Muscle layer of duodenum (tissue), 2 donors: ENCODE measurements around the gene MCOLN1.

Experiments used
- H3K27ac ChIP-seq: one replicate; pipeline ENCODE4 v1.7.0; 2013; ENCODE audit warnings: mild to moderate bottlenecking, low read length
- H3K27me3 ChIP-seq: one replicate; pipeline ENCODE4 v1.7.0; 2013; ENCODE audit warnings: low read depth, mild to moderate bottlenecking, control low read depth, low read length
- H3K36me3 ChIP-seq, 2 donors: one replicate each; pipeline ENCODE4 v1.7.0; 2013; ENCODE audit warnings: low read length in 2 of 2, control low read depth in 1 of 2, mild to moderate bottlenecking in 1 of 2; ENCODE audit not compliant: insufficient read depth in 2 of 2, control insufficient read depth in 1 of 2
- H3K4me1 ChIP-seq, 2 donors: one replicate each; pipeline ENCODE4 v1.7.0; 2013; ENCODE audit warnings: low read length in 2 of 2, mild to moderate bottlenecking in 2 of 2, control low read depth in 1 of 2, moderate library complexity in 1 of 2; ENCODE audit not compliant: insufficient read depth in 2 of 2, control insufficient read depth in 1 of 2
- H3K4me3 ChIP-seq, 2 donors: one replicate each; pipeline ENCODE4 v1.7.0; 2013; ENCODE audit warnings: low read length in 2 of 2, low read depth in 1 of 2, mild to moderate bottlenecking in 1 of 2
- H3K9me3 ChIP-seq, 2 donors: one replicate each; pipeline ENCODE4 v1.7.0; 2013; ENCODE audit warnings: low read length in 2 of 2, control low read depth in 1 of 2, mild to moderate bottlenecking in 1 of 2; ENCODE audit not compliant: control insufficient read depth in 1 of 2
- donor health status: healthy.

MCOLN1 gene

DNA sequence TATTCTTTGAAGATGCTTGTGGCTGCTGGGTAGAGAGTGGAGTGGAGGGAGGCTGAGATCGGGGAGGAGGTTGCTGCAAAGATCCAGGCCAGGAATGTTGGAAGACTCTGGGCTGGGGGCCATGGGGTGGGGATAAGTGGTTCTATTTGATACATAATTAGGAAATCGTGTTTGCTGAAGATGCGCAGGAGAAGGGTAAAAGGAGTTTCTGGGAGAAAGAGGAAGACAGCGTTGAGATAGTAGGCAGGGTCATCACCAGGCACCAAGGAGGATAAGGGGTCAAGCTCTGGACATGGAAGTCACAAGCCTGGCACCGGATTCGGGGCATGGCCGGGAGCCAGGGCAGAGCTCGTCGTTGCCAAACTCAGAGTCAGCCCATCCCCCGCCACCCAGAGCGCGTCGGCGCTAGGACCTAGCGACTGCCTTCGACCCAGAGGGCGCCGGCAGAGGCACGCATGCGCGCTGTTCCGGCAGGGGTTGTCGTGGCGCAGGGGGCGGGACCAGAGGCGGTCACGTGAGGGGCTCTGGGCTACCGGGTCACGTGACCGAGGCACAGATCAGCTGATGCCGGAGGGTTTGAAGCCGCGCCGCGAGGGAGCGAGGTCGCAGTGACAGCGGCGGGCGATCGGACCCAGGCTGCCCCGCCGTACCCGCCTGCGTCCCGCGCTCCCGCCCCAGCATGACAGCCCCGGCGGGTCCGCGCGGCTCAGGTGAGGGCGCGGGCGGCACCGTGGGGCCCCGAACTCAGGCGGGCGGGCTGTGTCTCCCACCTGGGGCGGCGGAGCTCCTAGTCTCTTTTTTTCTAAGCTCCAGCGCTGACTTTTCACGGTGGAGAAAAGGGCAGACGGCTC lies at the start of gene MCOLN1:
MCOLN1 (plus strand) TSS at position 553 of the 851 bp plus-strand sequence; CDS start at position 680, 127 bp downstream.
- H3K4me1 ChIP-seq, result peaks cover 9 to 30% of the 10 kb centered on the region in 2 donors
- peak within 1 kb of the TSS; percentile 76 to 96 for H3K4me3 ChIP-seq
- no peaks in the 10 kb centered on the region for H3K27me3 ChIP-seq
- H3K9me3 ChIP-seq, result no peaks in the 10 kb centered on the region
- peaks cover 0 to 39% of the 10 kb centered on the region in 2 donors for H3K36me3 ChIP-seq
- H3K27ac ChIP-seq, result peak within 1 kb of the TSS; percentile 43

DNA sequence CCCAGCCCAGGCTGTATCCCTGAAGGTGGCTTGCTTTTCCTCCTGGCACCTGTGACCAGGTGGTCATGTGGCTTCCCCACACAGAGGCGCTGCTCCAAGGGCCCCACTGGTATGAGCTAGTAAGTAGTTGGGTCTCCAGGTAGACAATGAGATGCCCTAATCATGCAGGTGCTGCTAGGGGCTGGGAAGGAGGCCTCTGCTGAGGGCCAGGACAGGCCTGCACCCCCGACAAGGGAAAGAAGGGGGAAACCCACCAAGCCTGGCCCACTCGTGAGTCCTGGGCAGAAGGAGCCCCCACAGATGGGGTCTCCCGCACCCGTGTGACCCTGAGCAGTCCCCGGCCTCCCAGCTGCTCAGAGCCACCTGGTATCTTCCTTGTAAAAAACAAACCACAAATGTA lies 46.8 kb upstream of the MCOLN1 start:
- Histone ChIP-seq H3K9me3 (no peaks in the 10 kb centered on the region), H3K36me3 (peaks cover 5 to 20% of the 10 kb centered on the region in 2 donors), H3K27me3 (no peaks in the 10 kb centered on the region), H3K4me1 (peaks cover 0 to 5% of the 10 kb centered on the region in 2 donors), H3K27ac (no peak overlapping the region), H3K4me3 (no peak overlapping the region)

DNA sequence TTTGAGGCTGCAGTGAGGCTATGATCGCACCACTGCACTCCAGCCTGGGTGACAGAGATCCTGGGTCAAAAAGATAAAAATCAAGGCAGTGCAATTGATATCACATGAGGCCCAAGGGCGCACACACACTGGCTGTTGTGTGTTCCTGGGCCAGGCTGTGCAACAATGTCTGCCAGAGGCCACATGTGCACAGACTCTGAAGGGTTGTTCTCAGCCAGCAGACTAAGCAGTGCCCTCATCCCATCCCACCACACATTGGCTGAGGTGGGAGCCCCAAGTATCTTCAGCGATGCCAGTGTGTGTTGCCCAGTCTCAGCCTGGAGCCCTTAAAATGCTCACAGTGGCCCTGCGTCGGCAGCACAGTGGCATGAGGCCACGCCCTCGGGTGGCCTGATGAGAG lies 46.2 kb upstream of the MCOLN1 start:
- H3K36me3 ChIP-seq, result peaks cover 0 to 14% of the 10 kb centered on the region in 2 donors
- H3K4me3 ChIP-seq, result no peak overlapping the region
- no peak overlapping the region for H3K27ac ChIP-seq
- H3K9me3 ChIP-seq, result no peaks in the 10 kb centered on the region
- no peaks in the 10 kb centered on the region for H3K27me3 ChIP-seq
- H3K4me1 ChIP-seq, result peaks cover 0 to 5% of the 10 kb centered on the region in 2 donors

DNA sequence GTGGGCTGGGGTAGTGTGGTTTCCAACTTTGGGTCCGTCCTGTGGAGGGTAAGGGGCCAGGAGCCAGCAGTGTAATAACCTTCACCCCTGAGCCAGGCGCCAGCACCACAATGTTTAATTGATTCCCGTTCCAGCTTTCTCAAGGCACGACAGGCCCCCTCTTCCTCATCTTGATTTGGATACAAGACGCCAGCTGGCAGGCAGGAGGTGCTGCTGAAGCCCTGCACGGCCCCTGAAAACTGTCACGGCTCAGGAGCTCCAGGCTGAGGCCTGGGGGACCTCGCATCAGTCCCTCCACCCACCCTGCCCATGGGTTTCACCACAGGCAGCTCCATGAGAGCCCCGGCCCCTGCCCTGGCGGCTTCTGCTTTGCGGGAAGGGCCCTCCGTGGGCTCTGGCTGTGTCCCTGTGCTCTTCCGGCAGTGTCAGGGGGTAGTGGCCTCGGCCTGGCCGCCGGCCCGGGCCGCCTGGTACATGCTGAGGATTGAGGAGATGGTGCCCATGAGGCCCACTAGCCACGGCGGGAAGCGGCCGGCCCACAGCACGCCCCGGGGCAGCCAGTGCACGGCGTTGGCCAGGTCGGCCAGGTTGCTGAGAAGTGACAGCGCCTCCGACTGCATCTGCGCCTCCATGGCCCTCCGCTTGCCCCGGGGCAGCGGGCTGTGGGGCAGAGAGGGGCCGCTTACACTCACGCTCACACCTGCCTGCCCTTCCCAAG lies 45.5 kb upstream of the MCOLN1 start:
- Histone ChIP-seq H3K4me1 (peaks cover 0 to 5% of the 10 kb centered on the region in 2 donors), H3K36me3 (peaks cover 0 to 7% of the 10 kb centered on the region in 2 donors), H3K4me3 (no peak overlapping the region), H3K27me3 (no peaks in the 10 kb centered on the region), H3K9me3 (no peaks in the 10 kb centered on the region), H3K27ac (no peak overlapping the region)

DNA sequence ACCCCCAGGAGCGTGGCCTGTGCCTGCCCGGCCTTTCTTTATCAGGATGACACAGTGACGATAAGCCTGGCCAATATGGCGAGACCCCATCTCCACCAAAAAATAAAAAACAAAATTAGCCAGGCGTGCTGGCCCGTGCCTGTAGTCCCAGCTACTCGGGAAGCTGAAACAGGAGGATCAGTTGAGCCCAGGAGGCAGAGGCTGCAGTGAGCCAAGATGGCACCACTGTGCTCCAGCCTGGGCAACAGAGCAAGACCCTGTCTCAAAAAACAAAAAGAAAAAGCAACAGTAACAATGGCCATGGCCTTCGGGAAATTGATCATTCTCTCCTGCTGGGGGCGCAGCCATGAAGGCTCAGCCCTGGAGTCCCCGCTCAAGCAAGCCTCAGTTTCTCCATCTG lies 44.7 kb upstream of the MCOLN1 start:
- H3K4me1 ChIP-seq, result peaks cover 0 to 5% of the 10 kb centered on the region in 2 donors
- H3K36me3 ChIP-seq, result no peaks in the 10 kb centered on the region
- H3K4me3 ChIP-seq, result no peak overlapping the region
- H3K27me3 ChIP-seq, result no peaks in the 10 kb centered on the region
- H3K27ac ChIP-seq, result no peak overlapping the region
- no peaks in the 10 kb centered on the region for H3K9me3 ChIP-seq

DNA sequence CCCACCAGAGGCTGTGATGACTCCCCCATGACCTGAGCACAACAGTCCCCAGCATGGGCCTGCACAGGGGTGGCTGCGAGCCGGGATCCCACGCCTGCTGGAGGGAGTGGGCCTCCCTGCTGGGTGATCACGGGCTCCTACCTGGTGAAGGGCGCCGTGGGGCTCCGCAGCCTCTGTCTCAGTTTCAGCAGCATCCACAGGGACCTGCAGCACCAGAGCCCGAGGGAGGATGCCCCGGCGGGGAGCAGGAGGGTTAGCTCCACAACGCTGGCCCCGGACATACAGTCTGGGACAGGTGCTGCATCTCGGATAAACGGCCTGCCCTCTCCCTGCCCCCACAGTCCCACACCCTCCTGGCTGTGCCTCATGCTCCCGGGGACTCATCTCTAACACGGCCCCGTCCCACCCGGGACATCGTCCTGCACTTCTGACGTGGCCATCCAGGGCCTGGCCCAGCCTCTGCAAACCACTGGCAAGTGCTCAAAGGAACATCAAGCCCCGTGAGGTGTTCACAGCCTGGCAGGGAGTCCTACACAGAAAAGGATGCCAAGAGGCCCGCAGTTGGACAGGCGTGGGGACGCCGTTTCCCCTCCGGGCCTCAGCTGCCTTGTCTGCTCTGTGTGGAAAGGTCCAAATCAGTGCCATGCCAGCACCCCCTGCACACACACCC lies 44.1 kb upstream of the MCOLN1 start:
- H3K27ac ChIP-seq, result no peak overlapping the region
- peaks cover 0 to 9% of the 10 kb centered on the region in 2 donors for H3K4me1 ChIP-seq
- no peak overlapping the region for H3K4me3 ChIP-seq
- H3K36me3 ChIP-seq, result no peaks in the 10 kb centered on the region
- no peaks in the 10 kb centered on the region for H3K27me3 ChIP-seq
- H3K9me3 ChIP-seq, result no peaks in the 10 kb centered on the region

DNA sequence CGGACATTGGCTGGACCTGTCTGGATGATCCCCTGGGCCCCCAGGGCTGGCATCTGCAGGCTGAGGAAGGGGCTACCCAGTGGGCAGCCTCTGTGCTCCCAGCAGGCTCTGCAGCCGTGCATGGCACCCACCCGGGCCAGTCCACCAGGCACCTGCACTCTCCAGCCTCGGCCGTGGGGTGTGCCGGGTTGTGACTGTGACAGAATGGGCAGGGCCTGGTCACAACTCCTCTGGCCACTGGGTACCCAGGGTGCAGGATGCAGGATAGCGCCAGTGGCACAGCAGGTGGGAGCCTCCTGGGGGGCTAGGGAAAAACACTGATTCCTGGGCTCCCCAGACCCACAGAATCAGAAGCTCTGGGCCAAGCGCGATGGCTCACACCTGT lies 43.6 kb upstream of the MCOLN1 start:
- Histone ChIP-seq H3K27ac (no peak overlapping the region), H3K9me3 (no peaks in the 10 kb centered on the region), H3K4me3 (no peak overlapping the region), H3K27me3 (no peaks in the 10 kb centered on the region), H3K4me1 (peaks cover 0 to 9% of the 10 kb centered on the region in 2 donors), H3K36me3 (no peaks in the 10 kb centered on the region)

DNA sequence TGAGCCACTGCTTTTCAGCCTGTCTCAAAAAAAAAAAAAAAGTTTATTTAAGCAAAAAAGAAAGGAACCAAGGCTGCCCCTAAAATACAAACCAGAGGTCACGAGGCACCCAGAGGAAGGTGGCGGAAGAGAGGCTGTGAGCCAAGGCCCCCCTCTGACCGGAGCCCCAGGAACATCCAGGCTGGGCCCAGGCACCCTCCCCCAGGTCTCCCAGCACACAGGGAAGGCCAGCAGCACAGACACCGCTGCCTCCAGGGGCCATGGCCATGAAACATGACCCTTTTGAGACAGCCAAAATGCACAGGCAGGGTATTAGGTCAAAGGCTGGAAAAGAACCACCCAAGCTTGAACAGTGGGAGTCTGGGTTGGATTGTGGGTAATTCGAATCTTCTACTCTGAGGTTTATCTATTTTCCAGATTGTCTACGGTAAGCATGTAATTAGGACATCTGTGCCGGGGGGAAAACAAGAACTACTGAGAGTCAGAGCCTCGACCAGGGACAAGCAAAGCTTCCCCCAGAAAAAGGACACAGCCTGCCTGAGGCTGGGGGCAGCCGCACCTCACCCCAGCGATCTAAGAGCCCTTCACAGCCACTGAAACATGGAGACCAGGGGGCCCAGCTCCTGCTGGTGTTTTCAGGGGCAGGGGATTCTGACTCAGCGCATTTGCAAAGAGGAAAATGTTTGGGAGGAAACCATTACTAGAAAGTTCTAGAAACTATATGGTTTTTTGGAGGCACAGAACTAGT lies 42.0 kb upstream of the MCOLN1 start:
- Histone ChIP-seq H3K4me1 (peaks cover 0 to 9% of the 10 kb centered on the region in 2 donors), H3K27me3 (no peaks in the 10 kb centered on the region), H3K9me3 (no peaks in the 10 kb centered on the region), H3K4me3 (no peak overlapping the region), H3K36me3 (no peaks in the 10 kb centered on the region), H3K27ac (peak overlapping the region; percentile 56)

DNA sequence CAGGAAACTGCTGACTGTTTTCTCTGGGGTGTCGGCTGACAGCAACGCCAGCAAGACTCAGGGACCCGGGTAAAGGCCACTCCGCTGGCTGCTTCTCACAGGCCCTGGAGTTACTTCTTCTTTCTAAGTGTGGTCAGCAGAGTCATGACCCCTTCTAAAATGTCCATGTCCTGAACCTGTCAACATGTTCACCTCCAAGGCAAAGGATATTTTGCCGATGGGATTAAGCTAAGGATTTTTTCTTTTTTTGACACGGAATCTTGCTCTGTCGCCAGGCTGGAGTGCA lies 41.5 kb upstream of the MCOLN1 start:
- Histone ChIP-seq H3K4me1 (peaks cover 0 to 9% of the 10 kb centered on the region in 2 donors), H3K36me3 (no peaks in the 10 kb centered on the region), H3K27ac (no peak overlapping the region), H3K4me3 (no peak overlapping the region), H3K27me3 (no peaks in the 10 kb centered on the region), H3K9me3 (no peaks in the 10 kb centered on the region)

DNA sequence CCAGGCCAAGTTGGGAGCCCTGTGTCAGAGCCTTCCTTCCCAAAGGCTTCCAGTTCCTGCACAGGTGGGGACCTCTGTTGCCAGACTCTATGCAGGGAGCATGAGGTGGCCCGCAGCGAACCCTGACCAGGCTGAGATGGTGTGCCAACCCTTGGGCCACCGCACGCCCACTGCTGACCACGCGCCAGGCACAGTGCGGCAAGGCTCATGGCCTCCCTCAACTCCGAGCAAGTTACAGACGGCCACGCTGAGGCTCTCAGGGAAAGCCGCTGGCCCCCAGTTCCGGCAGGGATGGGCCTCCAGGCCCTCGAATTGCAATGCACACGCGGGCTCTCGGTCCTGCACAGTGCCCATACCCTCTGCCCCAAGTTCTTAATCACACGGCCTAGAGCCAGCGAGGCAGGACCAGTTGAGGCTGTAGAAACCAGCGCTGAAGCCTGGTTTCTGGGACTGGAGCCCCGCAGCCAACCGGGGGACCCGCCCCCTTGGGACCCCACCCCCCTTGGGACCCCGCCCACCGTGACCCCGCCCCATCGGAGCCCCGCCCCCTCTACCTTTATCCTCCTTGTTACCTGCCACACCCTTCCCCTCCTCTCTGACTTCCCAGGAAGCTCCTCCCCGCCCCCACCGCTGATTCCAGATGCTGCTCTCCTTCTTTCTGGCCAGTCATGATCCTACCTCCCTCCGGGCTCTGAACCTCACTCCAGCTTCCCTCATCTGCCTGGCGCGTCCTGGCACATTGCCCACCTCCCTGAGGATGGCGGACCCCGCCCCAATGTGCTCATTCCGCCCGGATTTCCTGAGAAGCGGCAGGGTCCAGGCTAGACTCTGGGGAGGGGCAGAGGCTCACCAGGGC lies 39.6 kb upstream of the MCOLN1 start:
- Histone ChIP-seq H3K9me3 (no peaks in the 10 kb centered on the region), H3K4me1 (peaks cover 0 to 9% of the 10 kb centered on the region in 2 donors), H3K4me3 (no peak overlapping the region), H3K27me3 (no peaks in the 10 kb centered on the region), H3K27ac (no peak overlapping the region), H3K36me3 (no peaks in the 10 kb centered on the region)
